NCI-H2107 treated with DMSO at 0.1 percent for 48 hours (cell line): ENCODE data around the gene PHLDB3.

Experiments
- DNase-seq: peaks from one replicate; lab custom pipeline; 2025; ENCODE audit not compliant: unreplicated experiment; lab: John Stamatoyannopoulos, UW

Gene PHLDB3

GRCh38 chr19:43469160-43469480 is 35.4 kb downstream of the PHLDB3 start:
- no peak for DNase-seq

- no peak for DNase-seq
Measured at GRCh38 chr19:43468354-43469159, 36.0 kb downstream of the PHLDB3 start.

GRCh38 chr19:43467730-43468129 is 36.8 kb downstream of the PHLDB3 start:
- DNase-seq = no peak

- no peak for DNase-seq
Measured at GRCh38 chr19:43467276-43467675, 37.3 kb downstream of the PHLDB3 start.

- no peak for DNase-seq
Measured at GRCh38 chr19:43466793-43467192, 37.8 kb downstream of the PHLDB3 start.

- DNase-seq = no peak
Measured at GRCh38 chr19:43465468-43466120, 39.0 kb downstream of the PHLDB3 start, which contains the start of gene LYPD3. Gene LYPD3, minus strand, starts transcription at chr19:43465608. Its CDS starts 37 bp downstream, at chr19:43465571.

GRCh38 chr19:43464134-43464775 is 40.3 kb downstream of the PHLDB3 start:
- DNase-seq = no peak

GRCh38 chr19:43463381-43464133 is 41.0 kb downstream of the PHLDB3 start:
- DNase-seq = peak; percentile 17

GRCh38 chr19:43462785-43463380 is 41.7 kb downstream of the PHLDB3 start:
- no peak for DNase-seq

- no peak for DNase-seq
Measured at GRCh38 chr19:43462383-43462782, 42.2 kb downstream of the PHLDB3 start.

GRCh38 chr19:43461303-43461702 is 43.2 kb downstream of the PHLDB3 start:
- DNase-seq = no peak

GRCh38 chr19:43460362-43461016 is 44.1 kb downstream of the PHLDB3 start:
- DNase-seq = no peak

- DNase-seq = no peak
Measured at GRCh38 chr19:43457809-43458208, 46.7 kb downstream of the PHLDB3 start.

GRCh38 chr19:43455321-43456113 is 49.0 kb downstream of the PHLDB3 start:
- DNase-seq = no peak

GRCh38 chr19:43454031-43454430 is 50.5 kb downstream of the PHLDB3 start:
- DNase-seq = no peak

- no peak for DNase-seq
Measured at GRCh38 chr19:43452582-43452981, 52.0 kb downstream of the PHLDB3 start.

GRCh38 chr19:43450545-43450997 is 54.0 kb downstream of the PHLDB3 start:
- no peak for DNase-seq

GRCh38 chr19:43447655-43448054 is 56.9 kb downstream of the PHLDB3 start:
- DNase-seq = no peak

GRCh38 chr19:43446746-43447489 is 57.6 kb downstream of the PHLDB3 start:
- DNase-seq = peak; percentile 43
